CD1c-positive myeloid dendritic cell (primary cell): ENCODE measurements around the gene LCN10.

Experiments used
- DNase-seq: peaks from one replicate; pipeline ENCODE4 v3.0.0-alpha.2; 2016; ENCODE audit errors: extremely low spot score

The LCN10 gene

DNA sequence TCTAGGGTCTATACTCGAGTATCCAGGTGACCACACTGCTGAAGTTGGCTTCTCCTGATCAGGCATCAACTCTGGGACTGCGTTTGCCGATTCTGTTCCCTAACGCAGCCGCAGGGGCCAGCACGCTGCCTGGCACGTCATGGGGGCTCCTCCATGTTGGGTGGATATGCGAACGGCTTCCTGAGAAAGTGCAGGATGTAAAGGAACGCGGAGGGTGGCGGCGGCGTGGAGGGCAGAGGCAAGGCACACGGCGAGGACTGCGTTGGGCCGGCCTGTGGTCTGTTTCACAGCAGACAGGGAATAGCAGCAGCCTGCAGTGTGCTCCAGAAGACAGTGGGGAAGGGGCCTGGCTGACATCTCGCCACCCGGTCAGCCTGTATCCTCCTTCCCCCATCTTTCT, 3.8 kb downstream of the LCN10 start:
- no peak for DNase-seq

DNA sequence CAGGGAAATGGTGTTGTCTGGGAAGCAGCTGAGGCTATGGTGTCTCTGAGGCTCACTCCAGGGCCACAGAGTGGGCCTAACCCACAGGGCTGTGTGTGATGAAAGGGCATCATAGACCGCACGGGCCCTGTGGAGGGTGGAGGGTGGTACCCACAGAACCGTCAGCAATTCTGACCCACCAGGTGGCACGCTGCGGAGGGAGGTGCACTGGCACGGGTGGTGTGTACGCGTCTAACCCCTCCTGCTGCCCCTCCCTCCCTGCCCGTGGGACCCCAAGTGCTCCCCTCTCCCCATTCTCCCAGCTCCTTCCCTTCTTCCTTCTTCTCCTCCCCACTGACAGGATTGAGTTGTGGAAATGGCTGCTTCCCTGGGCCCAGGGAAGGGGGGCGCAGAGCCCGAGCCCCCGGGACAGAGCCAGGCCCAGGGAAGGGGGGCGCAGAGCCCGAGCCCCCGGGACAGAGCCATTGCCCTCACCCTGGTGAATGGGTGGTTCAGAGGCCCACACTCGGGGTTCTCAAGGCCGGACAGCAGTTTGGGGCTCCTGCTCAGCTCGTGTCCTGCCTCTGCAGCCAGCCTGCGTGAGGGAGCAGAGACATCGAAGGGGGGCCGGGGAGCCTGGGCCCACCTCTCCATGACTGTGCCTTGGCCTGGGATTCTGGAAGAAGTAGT, 6.8 kb downstream of the LCN10 start:
- DNase-seq, result no peak

- DNase-seq, result no peak
These were observed 7.8 kb downstream of the LCN10 start for GRCh38 chr9:136734837-136735496.

GRCh38 chr9:136733611-136734010, 9.1 kb downstream of the LCN10 start:
- DNase-seq, result no peak

- DNase-seq, result no peak
These were observed 10.1 kb downstream of the LCN10 start for GRCh38 chr9:136732444-136733178.

DNA sequence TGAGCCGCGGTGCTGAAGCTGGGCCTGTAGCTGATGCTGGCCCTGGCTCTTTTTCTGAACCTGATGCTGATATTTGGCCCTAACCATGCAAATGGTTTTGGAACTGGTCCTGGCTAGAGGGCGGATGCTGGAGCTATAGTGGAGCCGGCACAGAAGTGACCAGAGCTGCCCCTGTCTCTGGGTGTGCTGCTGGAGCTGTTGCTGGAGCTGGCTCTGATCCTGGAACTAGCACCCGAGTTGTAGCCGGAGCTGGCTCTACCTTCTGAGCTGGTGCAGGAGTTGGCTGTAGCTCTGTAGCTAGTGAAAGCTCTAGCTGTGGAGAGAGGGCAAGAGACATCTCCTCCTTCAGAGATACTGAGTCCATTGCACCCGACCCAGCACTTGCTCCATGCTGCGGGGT, 12.8 kb downstream of the LCN10 start:
- no peak for DNase-seq

DNA sequence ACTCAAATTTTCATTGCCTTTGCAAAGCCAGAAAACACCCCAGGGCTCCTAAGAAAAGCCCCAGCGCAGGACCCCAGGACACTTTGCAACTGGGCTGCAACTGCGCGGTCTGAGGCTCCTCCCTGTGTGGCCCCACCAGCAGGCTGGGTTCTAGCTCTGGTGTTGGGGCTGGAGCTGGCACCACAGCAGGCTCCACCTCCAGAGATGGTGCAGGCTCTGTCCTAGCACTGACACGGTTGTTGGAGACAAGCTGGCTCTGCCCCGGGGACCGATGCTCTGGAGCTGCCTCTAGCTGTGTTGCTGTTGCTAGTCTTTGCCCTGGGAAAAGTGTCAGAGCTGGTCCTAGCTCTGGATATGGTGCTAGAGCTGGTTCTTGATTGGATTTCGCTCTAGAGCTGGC, 13.6 kb downstream of the LCN10 start:
- no peak for DNase-seq

DNA sequence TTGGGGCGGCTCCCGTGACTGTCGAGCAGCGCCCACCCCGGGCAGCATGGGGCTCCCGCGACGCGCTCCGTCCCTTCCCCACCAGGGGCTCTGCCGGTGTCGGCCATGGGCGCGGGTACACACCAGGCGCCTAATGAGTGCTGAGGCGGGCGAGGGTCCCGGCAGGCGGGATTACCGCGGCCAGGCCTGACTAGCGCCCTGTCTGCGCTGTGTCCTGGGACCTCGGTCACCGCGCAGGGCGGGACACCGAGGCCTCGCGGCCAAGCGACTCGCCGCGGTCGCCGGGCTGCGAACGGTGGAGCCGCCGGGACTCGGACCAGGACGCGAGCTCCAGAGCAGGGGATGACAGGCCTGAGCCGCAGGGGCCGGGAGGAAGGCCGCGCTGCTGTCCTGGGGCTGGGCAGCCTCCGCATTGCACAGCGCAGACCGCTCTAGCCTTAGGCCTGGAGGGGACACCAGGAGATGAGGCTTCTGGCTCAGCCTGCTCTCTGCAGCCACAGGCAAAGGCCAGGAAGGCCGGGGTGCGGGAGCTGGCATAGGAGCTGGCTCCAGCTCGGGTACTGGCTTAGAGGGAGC, 14.1 kb downstream of the LCN10 start:
- no peak for DNase-seq

GRCh38 chr9:136728080-136728547, 14.6 kb downstream of the LCN10 start:
- peak; percentile 96 for DNase-seq

- DNase-seq, result peak; percentile 37
These were observed 16.0 kb downstream of the LCN10 start for GRCh38 chr9:136726631-136727191.

- DNase-seq, result no peak
These were observed 16.6 kb downstream of the LCN10 start for GRCh38 chr9:136726118-136726517.

- no peak for DNase-seq
These were observed 17.1 kb downstream of the LCN10 start for GRCh38 chr9:136725612-136726011.

DNA sequence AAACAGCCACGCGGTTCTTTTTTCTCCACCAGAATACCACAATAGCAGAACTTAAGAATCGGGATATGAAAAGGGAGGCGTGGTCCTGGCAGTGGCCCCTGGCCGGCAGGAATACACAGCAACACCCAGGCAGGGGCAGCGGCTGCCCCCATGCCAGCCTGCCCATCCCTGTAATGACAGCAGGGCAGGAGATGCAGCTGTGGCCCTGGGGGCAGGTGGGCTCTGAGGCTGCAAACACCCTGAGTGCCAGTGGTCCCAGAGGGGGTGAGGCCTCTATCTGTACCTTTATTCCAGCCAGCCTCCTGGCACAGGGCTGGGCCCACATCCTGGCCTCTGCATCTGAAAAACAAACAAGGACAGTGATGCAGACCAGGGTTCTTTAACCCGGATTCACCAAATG, 18.0 kb downstream of the LCN10 start:
- no peak for DNase-seq

GRCh38 chr9:136723989-136724388, 18.8 kb downstream of the LCN10 start:
- no peak for DNase-seq

GRCh38 chr9:136723362-136723976, 19.3 kb downstream of the LCN10 start:
- DNase-seq, result no peak

DNA sequence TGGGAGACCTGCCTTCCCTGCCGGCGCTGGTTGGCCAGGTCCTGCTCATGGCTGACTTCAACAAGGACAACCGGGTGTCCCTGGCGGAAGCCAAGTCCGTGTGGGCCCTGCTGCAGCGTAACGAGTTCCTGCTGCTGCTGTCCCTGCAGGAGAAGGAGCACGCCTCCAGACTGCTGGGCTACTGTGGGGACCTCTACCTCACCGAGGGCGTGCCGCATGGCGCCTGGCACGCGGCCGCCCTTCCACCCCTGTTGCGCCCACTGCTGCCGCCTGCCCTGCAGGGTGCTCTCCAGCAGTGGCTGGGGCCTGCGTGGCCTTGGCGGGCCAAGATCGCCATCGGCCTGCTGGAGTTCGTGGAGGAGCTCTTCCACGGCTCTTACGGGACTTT, 19.8 kb downstream of the LCN10 start:
- no peak for DNase-seq

- DNase-seq, result no peak
These were observed 20.4 kb downstream of the LCN10 start for GRCh38 chr9:136722093-136722968.

GRCh38 chr9:136721339-136722092, 21.2 kb downstream of the LCN10 start:
- DNase-seq, result no peak

DNA sequence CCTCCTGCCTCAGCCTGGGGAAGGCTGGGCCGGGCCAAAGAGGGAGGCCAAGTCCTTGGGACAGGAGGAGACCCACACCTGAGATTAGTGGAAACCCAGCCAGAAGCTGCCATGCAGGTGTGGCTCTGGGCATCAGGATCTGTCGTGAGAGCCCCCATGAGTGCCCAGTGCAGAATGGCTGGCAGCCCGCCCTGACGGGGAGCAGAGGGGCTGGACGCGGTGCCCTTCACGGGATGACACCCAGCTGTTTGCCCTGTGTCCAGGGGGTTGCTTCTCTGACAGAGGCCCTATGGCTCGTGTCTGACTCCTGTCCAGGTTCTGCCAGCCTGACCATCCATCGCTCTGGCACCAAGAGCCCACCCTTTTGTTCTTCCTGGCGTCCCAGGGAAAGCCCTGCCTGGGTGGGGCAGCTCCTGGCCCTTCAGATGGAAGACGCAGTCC, 21.8 kb downstream of the LCN10 start:
- no peak for DNase-seq
